Measurements from ENCODE around the gene CDK15.

The CDK15 gene

GRCh38 chr2:201835066-201835465 is 28.7 kb downstream of the CDK15 start:
- Histone ChIP-seq H3K27ac (no peak overlapping the region), H3K27me3 (ENCODE audit: insufficient read depth, low read depth, severe bottlenecking) (no peaks in the 10 kb centered on the region), H3K4me3 (ENCODE audit: low read depth, low read length) (no peak overlapping the region), H3K9me3 (ENCODE audit: severe bottlenecking) (no peaks in the 10 kb centered on the region), H3K36me3 (no peaks in the 10 kb centered on the region)
- no peak for DNase-seq
- TF ChIP-seq, protein P1, sequence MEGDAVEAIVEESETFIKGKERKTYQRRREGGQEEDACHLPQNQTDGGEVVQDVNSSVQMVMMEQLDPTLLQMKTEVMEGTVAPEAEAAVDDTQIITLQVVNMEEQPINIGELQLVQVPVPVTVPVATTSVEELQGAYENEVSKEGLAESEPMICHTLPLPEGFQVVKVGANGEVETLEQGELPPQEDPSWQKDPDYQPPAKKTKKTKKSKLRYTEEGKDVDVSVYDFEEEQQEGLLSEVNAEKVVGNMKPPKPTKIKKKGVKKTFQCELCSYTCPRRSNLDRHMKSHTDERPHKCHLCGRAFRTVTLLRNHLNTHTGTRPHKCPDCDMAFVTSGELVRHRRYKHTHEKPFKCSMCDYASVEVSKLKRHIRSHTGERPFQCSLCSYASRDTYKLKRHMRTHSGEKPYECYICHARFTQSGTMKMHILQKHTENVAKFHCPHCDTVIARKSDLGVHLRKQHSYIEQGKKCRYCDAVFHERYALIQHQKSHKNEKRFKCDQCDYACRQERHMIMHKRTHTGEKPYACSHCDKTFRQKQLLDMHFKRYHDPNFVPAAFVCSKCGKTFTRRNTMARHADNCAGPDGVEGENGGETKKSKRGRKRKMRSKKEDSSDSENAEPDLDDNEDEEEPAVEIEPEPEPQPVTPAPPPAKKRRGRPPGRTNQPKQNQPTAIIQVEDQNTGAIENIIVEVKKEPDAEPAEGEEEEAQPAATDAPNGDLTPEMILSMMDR (IDR thresholded peaks at IDR 0.05; ENCODE audit: low read depth, low read length): no peak

DNA sequence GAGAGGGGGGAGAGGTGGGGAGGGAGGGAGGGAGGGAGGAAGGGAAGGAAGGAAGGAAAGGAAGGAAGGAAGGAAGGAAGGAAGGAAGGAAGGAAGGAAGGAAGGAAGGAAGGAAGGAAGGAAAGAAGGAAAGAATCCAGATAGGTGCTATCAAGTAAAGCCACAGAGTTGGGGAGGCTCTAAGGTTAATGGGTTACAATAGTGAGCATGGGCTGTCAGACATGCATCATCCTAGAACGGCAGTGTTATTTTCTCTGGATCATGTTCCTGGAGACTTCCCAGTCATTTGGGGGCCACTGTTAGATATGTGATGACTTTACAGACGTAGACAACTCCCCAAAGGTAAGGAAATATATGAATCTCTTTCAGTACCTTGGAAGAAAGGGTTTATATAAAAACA is 31.1 kb downstream of the CDK15 start:
- no peak for DNase-seq
- TF ChIP-seq, protein P1 (IDR thresholded peaks at IDR 0.05; ENCODE audit: low read depth, low read length): no peak
- no peak overlapping the region for H3K27ac ChIP-seq
- H3K4me3 ChIP-seq (ENCODE audit: low read depth, low read length): no peak overlapping the region
- no peaks in the 10 kb centered on the region for H3K9me3 ChIP-seq (ENCODE audit: severe bottlenecking)
- H3K27me3 ChIP-seq (ENCODE audit: insufficient read depth, low read depth, severe bottlenecking): no peaks in the 10 kb centered on the region
- no peaks in the 10 kb centered on the region for H3K36me3 ChIP-seq

DNA sequence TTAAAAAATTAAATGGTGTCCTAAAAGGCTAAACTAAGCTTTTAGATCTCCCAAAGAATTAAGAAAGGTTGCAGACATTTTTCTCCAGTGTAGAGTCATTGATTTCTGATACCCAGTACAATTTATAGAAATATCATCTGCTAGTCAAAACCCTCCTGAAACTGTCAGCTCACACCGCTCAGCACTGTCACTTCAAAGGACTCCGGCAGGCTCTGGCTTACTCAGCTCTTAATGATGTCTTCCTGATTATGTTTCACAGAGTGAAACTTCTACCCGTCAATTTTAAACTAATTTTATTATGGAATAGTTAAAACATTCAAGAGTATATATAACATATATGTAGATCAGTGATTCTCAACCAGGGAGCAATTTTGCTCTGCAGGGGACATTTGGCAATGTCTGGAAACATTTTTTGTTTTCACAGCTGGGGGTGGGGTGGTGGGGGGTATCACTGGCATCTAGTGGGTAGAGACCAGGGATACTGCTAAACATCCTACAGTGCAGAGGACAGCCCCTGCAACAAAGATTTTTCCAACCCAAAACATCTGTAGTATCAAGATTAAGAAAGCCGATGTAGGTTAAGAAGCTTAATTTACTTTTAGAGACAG is 31.6 kb downstream of the CDK15 start:
- no peak for DNase-seq
- Histone ChIP-seq H3K27me3 (ENCODE audit: insufficient read depth, low read depth, severe bottlenecking) (no peaks in the 10 kb centered on the region), H3K27ac (no peak overlapping the region), H3K9me3 (ENCODE audit: severe bottlenecking) (no peaks in the 10 kb centered on the region), H3K36me3 (no peaks in the 10 kb centered on the region), H3K4me3 (ENCODE audit: low read depth, low read length) (no peak overlapping the region)
- TF ChIP-seq, protein P1 (IDR thresholded peaks at IDR 0.05; ENCODE audit: low read depth, low read length): no peak

DNA sequence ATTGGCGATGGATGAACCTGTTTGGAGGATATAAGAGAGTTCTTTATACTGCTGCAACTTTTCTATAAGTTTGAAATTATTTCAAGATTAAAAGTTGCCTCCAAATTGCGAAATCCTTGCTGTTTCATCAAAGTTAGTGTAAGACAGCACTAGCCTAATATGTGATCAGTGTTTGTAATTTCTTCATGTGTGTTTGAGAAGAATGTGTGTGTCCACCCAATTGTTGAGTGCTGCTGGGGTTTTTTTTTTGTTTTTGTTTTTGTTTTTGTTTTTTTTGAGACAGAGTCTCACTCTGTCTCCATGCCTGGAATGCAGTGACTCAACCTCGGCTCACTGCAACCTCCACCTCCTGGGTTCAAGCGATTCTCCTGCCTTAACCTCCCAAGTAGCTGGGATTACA is 33.4 kb downstream of the CDK15 start:
- Histone ChIP-seq H3K4me3 (ENCODE audit: low read depth, low read length) (no peak overlapping the region), H3K9me3 (ENCODE audit: severe bottlenecking) (no peaks in the 10 kb centered on the region), H3K27ac (no peak overlapping the region), H3K36me3 (no peaks in the 10 kb centered on the region), H3K27me3 (ENCODE audit: insufficient read depth, low read depth, severe bottlenecking) (no peaks in the 10 kb centered on the region)
- TF ChIP-seq, protein P1 (IDR thresholded peaks at IDR 0.05; ENCODE audit: low read depth, low read length): no peak
- no peak for DNase-seq

GRCh38 chr2:201840726-201841125 is 34.4 kb downstream of the CDK15 start:
- no peaks in the 10 kb centered on the region for H3K9me3 ChIP-seq (ENCODE audit: severe bottlenecking)
- H3K27me3 ChIP-seq (ENCODE audit: insufficient read depth, low read depth, severe bottlenecking): no peaks in the 10 kb centered on the region
- TF ChIP-seq, protein P1 (IDR thresholded peaks at IDR 0.05; ENCODE audit: low read depth, low read length): no peak

More at GRCh38 chr2:201840726-201841125, 34.4 kb downstream of the CDK15 start:
- H3K4me3 ChIP-seq (ENCODE audit: low read depth, low read length): no peak overlapping the region
- H3K36me3 ChIP-seq: no peaks in the 10 kb centered on the region
- no peak for DNase-seq
- no peak overlapping the region for H3K27ac ChIP-seq

Measured in WERI-Rb-1 (cell line).